NCI-H1048 (cell line): ENCODE measurements around the gene LCNL1.

Experiments used
- DNase-seq: peaks from one replicate; lab custom pipeline; 2025; lab: John Stamatoyannopoulos, UW

LCNL1 gene

GRCh38 chr9:136960212-136960937 is 22.4 kb upstream of the LCNL1 start:
- DNase-seq = no peak

GRCh38 chr9:136960938-136961275 is 21.9 kb upstream of the LCNL1 start:
- no peak for DNase-seq

- no peak for DNase-seq
These were observed 21.3 kb upstream of the LCNL1 start for GRCh38 chr9:136961279-136962065.

GRCh38 chr9:136962163-136962562 is 20.6 kb upstream of the LCNL1 start:
- DNase-seq = no peak

GRCh38 chr9:136962701-136963248 is 20.0 kb upstream of the LCNL1 start:
- no peak for DNase-seq

GRCh38 chr9:136963341-136963740 is 19.5 kb upstream of the LCNL1 start:
- no peak for DNase-seq

- DNase-seq = no peak
These were observed 19.0 kb upstream of the LCNL1 start for GRCh38 chr9:136963751-136964150.

GRCh38 chr9:136964171-136964689 is 18.6 kb upstream of the LCNL1 start:
- DNase-seq = no peak

- no peak for DNase-seq
These were observed 17.9 kb upstream of the LCNL1 start for GRCh38 chr9:136964833-136965422.

- no peak for DNase-seq
These were observed 16.9 kb upstream of the LCNL1 start for GRCh38 chr9:136965771-136966484.

- DNase-seq = no peak
These were observed 14.3 kb upstream of the LCNL1 start for GRCh38 chr9:136968333-136969127.

GRCh38 chr9:136969150-136969549 is 13.6 kb upstream of the LCNL1 start:
- DNase-seq = no peak

GRCh38 chr9:136969774-136970173 is 13.0 kb upstream of the LCNL1 start:
- no peak for DNase-seq

- no peak for DNase-seq
These were observed 12.4 kb upstream of the LCNL1 start for GRCh38 chr9:136970361-136970760.

GRCh38 chr9:136971746-136972145 is 11.0 kb upstream of the LCNL1 start:
- no peak for DNase-seq

- no peak for DNase-seq
These were observed 10.5 kb upstream of the LCNL1 start for GRCh38 chr9:136972335-136972734.

- no peak for DNase-seq
These were observed 10.1 kb upstream of the LCNL1 start for GRCh38 chr9:136972743-136973142.

- no peak for DNase-seq
These were observed 8.9 kb upstream of the LCNL1 start for GRCh38 chr9:136973618-136974617.

- DNase-seq = no peak
These were observed 7.8 kb upstream of the LCNL1 start for GRCh38 chr9:136974817-136975535.
